HepG2 (cell line): ENCODE data around the gene PXDC1. TPM values are rescaled to one million over a fixed set of nuclear protein-coding genes. Genes with fewer than 3 reads are reported as not detected.
A peak's percentile ranks its signal among the peaks of the same experiment; 100 is the strongest.

Experiments used
- BRD4 ChIP-seq: sonication (generic); formaldehyde crosslinking; IDR thresholded peaks from 2 replicates; pipeline ENCODE4 v1.4.0; 2020; ENCODE audit warnings: missing genetic modification reagents
- CC2D1A ChIP-seq: sonication (generic); formaldehyde crosslinking; IDR thresholded peaks from 2 replicates; pipeline ENCODE4 v1.8.1; 2023; ENCODE audit warnings: mild to moderate bottlenecking, missing genetic modification reagents
- CCAR2 ChIP-seq: fragments of 200-400 bp; formaldehyde crosslinking; optimal IDR thresholded peaks from 2 replicates; pipeline ENCODE3; 2018; ENCODE audit warnings: low read depth, mild to moderate bottlenecking, low read length, moderate library complexity
- GLI4 ChIP-seq: sonication (generic); formaldehyde crosslinking; IDR thresholded peaks from 2 replicates; pipeline ENCODE4 v1.5.1; 2020; ENCODE audit warnings: missing genetic modification reagents, mild to moderate bottlenecking, moderate library complexity, borderline replicate concordance
- HCFC1 ChIP-seq: fragments of 150-350 bp; IDR thresholded peaks from 2 replicates; pipeline ENCODE4 v1.6.1; 2014; ENCODE audit warnings: low read depth, low read length
- HMG20B ChIP-seq: conservative IDR thresholded peaks from 2 replicates; pipeline ENCODE4 v1.6.1; 2016; ENCODE audit warnings: missing genetic modification reagents, missing compliant biosample characterization
- KMT2A ChIP-seq: sonication (generic); formaldehyde crosslinking; IDR thresholded peaks from 2 replicates; pipeline ENCODE4 v1.4.0; 2020; ENCODE audit warnings: missing genetic modification reagents
- LCORL ChIP-seq, 2 experiments: fragments of 450-650 bp in 1 of 2; sonication (generic) in 1 of 2; formaldehyde crosslinking in 1 of 2; IDR thresholded peaks; 2 replicates each; pipeline versions ENCODE4 v1.5.0 to v1.6.1; 2017 to 2020; ENCODE audit warnings: antibody characterized with exemption in 1 of 2, missing genetic modification reagents in 1 of 2
- NONO ChIP-seq, 2 experiments: fragments of 450-650 bp in 1 of 2; sonication (generic) in 1 of 2; formaldehyde crosslinking in 1 of 2; IDR thresholded peaks in 1 of 2; conservative IDR thresholded peaks in 1 of 2; 2 replicates each; pipeline versions ENCODE4 v1.6.1 to v1.8.0; 2017 to 2022; ENCODE audit warnings: mild to moderate bottlenecking in 1 of 2, missing genetic modification reagents in 1 of 2, moderate library complexity in 1 of 2
- NR3C1 ChIP-seq: sonication (generic); formaldehyde crosslinking; IDR thresholded peaks from 2 replicates; pipeline ENCODE4 v1.4.0; 2020; ENCODE audit warnings: missing genetic modification reagents
- PBX3 ChIP-seq: sonication (generic); formaldehyde crosslinking; IDR thresholded peaks from 2 replicates; pipeline ENCODE4 v1.8.1; 2023; ENCODE audit warnings: missing genetic modification reagents, inconsistent platforms, borderline replicate concordance
- RARG ChIP-seq: sonication (generic); formaldehyde crosslinking; IDR thresholded peaks from 2 replicates; pipeline ENCODE4 v1.4.0; 2020; ENCODE audit warnings: low read depth, mild to moderate bottlenecking, missing genetic modification reagents
- REPIN1 ChIP-seq: sonication (generic); formaldehyde crosslinking; IDR thresholded peaks from 2 replicates; pipeline ENCODE4 v1.8.0; 2022; ENCODE audit warnings: missing genetic modification reagents, low read depth, mild to moderate bottlenecking, borderline replicate concordance
- THYN1 ChIP-seq: sonication (generic); formaldehyde crosslinking; IDR thresholded peaks from 2 replicates; pipeline ENCODE4 v1.8.1; 2023; ENCODE audit warnings: low read depth, mild to moderate bottlenecking, moderate library complexity, missing genetic modification reagents, borderline replicate concordance
- ZNF576 ChIP-seq: sonication (generic); formaldehyde crosslinking; IDR thresholded peaks from 2 replicates; pipeline ENCODE4 v1.4.0; 2020; ENCODE audit warnings: mild to moderate bottlenecking, missing genetic modification reagents
- ZNF7 ChIP-seq: IDR thresholded peaks from 2 replicates; pipeline ENCODE4 v1.6.1; 2016; ENCODE audit warnings: missing biosample characterization, missing genetic modification reagents
- ZNF768 ChIP-seq: sonication (generic); formaldehyde crosslinking; IDR thresholded peaks from 2 replicates; pipeline ENCODE4 v1.4.0; 2020; ENCODE audit warnings: missing genetic modification reagents
- ZNF780A ChIP-seq: sonication (generic); formaldehyde crosslinking; IDR thresholded peaks from 2 replicates; pipeline ENCODE4 v1.8.0; 2022; ENCODE audit warnings: mild to moderate bottlenecking, missing genetic modification reagents, moderate library complexity
- ZSCAN29 ChIP-seq: sonication (generic); formaldehyde crosslinking; conservative IDR thresholded peaks from 2 replicates; pipeline ENCODE4 v1.4.0; 2020; ENCODE audit warnings: mild to moderate bottlenecking, missing genetic modification reagents
- polyA plus RNA-seq, 8 experiments: library from polyadenylated mRNA; depleted of rRNA in 3 of 8; stranded (reverse) in 7 of 8; unstranded in 1 of 8; fragments of >200 nt; fragmentation: Illumina TruSeq in 4 of 8; extraction: Trizol in 4 of 8; gene quantifications; 2 replicates each; pipeline versions ENCODE4 v1.2.1 to v1.2.3, GENCODE V29; 2011 to 2016; ENCODE audit warnings: low read depth in 4 of 8, missing spikeins in 1 of 8, mixed read lengths in 1 of 8; ENCODE audit not compliant: insufficient read depth in 1 of 8
- total RNA-seq, 5 experiments: library from RNA; depleted of rRNA; stranded (reverse); fragments of >200 nt; fragmentation: Illumina TruSeq; extraction: Trizol; gene quantifications; 2 replicates each; pipeline ENCODE4 v1.2.3, GENCODE V29; 2016; ENCODE audit warnings: low read depth in 1 of 5
- TF ChIP-seq, protein P1 (sequence below): sonication (generic); formaldehyde crosslinking; IDR thresholded peaks from 2 replicates; pipeline ENCODE4 v1.8.0; 2023; ENCODE audit warnings: mild to moderate bottlenecking, missing genetic modification reagents
- TF ChIP-seq, protein P2 (sequence below): sonication (generic); formaldehyde crosslinking; IDR thresholded peaks from 2 replicates; pipeline ENCODE4 v1.5.0; 2020; ENCODE audit warnings: missing genetic modification reagents
- TF ChIP-seq, protein P3 (sequence below): sonication (generic); formaldehyde crosslinking; IDR thresholded peaks from 2 replicates; pipeline ENCODE4 v1.8.1; 2022; ENCODE audit warnings: mild to moderate bottlenecking, missing genetic modification reagents

Gene PXDC1
- total and polyA plus RNA-seq, 2 of the 13 experiments (the other 11 are each of a cell fraction or from before 2014, with no cell fraction given), result 32.4 to 34.7 TPM

DNA sequence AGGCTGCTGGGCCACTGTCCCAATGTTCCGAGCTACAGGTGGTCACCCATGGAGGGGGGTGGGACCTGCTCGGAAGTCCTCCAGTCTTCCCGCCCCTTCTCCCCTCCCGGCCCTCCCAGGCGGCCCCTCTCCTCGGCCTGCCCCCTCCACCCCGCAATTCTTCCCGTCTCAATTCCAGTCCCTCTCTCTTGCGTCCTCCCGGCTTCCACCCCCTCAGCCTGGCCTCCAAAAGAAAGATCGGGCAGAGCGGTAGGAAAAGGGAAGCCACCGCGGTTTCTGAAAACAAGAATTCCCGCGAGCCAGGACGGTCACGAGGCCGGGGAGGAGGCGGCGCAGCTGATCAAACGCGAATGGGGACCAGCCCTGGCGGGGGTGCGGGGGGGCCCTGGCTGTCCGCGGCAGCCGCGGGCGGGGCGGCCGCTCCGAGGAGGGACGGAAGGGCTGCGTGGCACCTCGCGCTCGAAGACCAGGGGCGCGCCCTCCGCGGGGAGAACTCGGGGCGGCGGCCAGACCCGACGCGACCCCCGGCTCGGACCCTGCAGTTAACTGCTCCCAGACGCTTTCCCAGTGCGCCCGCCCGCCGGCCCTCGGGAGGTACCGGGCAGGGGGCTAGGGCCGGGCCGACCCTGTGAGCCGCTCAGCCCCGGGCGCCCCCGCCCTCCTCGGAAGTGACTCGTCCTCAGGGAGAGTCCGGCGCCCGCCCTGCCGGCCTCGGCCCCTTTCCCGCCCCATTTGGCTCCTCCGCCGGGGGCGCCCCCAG is 1.0 kb downstream of the PXDC1 start (continued):
- TF ChIP-seq BRD4 (CRISPR knock-in tag) (no peak; the same call in 1 of the 2 replicates), ZSCAN29 (CRISPR knock-in tag) (0 out of 2 replicates have a peak, but pooled peaks have one; percentile 54), HCFC1 (no peak), NONO (IDR thresholded peaks at IDR 0.05) (no peak), NONO (CRISPR knock-in tag; conservative IDR thresholded peaks at IDR 0.05) (0 out of 2 replicates have a peak, but pooled peaks have one; percentile 45), REPIN1 (CRISPR knock-in tag) (peak; percentile 63), ZNF780A (CRISPR knock-in tag) (no peak; the same call in 1 of the 2 replicates), ZNF576 (CRISPR knock-in tag) (no peak), KMT2A (CRISPR knock-in tag) (no peak), CCAR2 (no peak), CC2D1A (0 out of 2 replicates have a peak, but pooled peaks have one; percentile 58), GLI4 (CRISPR knock-in tag) (no peak), PBX3 (CRISPR knock-in tag) (no peak), THYN1 (no peak), RARG (CRISPR knock-in tag) (no peak), ZNF768 (no peak), HMG20B (CRISPR knock-in tag) (no peak; the same call in 1 of the 2 replicates), LCORL (IDR thresholded peaks at IDR 0.05) (no peak), LCORL (CRISPR knock-in tag; IDR thresholded peaks at IDR 0.05) (peak; percentile 61; the same call in 1 of the 2 replicates), ZNF7 (CRISPR knock-in tag) (no peak), NR3C1 (no peak)
- TF ChIP-seq, protein P1, sequence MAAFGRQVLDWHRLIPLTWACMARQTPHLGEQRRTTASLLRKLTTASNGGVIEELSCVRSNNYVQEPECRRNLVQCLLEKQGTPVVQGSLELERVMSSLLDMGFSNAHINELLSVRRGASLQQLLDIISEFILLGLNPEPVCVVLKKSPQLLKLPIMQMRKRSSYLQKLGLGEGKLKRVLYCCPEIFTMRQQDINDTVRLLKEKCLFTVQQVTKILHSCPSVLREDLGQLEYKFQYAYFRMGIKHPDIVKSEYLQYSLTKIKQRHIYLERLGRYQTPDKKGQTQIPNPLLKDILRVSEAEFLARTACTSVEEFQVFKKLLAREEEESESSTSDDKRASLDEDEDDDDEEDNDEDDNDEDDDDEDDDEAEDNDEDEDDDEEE (CRISPR knock-in tag), result no peak
- TF ChIP-seq, protein P2, sequence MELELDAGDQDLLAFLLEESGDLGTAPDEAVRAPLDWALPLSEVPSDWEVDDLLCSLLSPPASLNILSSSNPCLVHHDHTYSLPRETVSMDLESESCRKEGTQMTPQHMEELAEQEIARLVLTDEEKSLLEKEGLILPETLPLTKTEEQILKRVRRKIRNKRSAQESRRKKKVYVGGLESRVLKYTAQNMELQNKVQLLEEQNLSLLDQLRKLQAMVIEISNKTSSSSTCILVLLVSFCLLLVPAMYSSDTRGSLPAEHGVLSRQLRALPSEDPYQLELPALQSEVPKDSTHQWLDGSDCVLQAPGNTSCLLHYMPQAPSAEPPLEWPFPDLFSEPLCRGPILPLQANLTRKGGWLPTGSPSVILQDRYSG (CRISPR knock-in tag), result no peak
- TF ChIP-seq, protein P3, sequence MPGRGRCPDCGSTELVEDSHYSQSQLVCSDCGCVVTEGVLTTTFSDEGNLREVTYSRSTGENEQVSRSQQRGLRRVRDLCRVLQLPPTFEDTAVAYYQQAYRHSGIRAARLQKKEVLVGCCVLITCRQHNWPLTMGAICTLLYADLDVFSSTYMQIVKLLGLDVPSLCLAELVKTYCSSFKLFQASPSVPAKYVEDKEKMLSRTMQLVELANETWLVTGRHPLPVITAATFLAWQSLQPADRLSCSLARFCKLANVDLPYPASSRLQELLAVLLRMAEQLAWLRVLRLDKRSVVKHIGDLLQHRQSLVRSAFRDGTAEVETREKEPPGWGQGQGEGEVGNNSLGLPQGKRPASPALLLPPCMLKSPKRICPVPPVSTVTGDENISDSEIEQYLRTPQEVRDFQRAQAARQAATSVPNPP (CRISPR knock-in tag), result no peak
